B cell (primary cell): ENCODE data around the gene OTULIN.

ENCODE experiments used
- EZH2 ChIP-seq: IDR thresholded peaks from 2 replicates; pipeline ENCODE4 v1.6.1; 2012; ENCODE audit warnings: borderline replicate concordance, low read depth, mild to moderate bottlenecking, moderate library complexity, low read length; ENCODE audit not compliant: insufficient read depth, poor library complexity, severe bottlenecking
- TF ChIP-seq, protein P1 (sequence below): fragments of 200-600 bp; IDR thresholded peaks from one replicate; pipeline ENCODE4 v1.8.0; 2022; ENCODE audit warnings: antibody characterized with exemption, mild to moderate bottlenecking

- TF ChIP-seq, protein P1, sequence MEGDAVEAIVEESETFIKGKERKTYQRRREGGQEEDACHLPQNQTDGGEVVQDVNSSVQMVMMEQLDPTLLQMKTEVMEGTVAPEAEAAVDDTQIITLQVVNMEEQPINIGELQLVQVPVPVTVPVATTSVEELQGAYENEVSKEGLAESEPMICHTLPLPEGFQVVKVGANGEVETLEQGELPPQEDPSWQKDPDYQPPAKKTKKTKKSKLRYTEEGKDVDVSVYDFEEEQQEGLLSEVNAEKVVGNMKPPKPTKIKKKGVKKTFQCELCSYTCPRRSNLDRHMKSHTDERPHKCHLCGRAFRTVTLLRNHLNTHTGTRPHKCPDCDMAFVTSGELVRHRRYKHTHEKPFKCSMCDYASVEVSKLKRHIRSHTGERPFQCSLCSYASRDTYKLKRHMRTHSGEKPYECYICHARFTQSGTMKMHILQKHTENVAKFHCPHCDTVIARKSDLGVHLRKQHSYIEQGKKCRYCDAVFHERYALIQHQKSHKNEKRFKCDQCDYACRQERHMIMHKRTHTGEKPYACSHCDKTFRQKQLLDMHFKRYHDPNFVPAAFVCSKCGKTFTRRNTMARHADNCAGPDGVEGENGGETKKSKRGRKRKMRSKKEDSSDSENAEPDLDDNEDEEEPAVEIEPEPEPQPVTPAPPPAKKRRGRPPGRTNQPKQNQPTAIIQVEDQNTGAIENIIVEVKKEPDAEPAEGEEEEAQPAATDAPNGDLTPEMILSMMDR: no peak
- TF ChIP-seq EZH2: no peak
Observed at GRCh38 chr5:14676320-14676719, 11.8 kb downstream of the OTULIN start.
